OCI-LY1 (cell line): ENCODE data around the gene CARNS1.
A peak's percentile ranks its signal among the peaks of the same experiment; 100 is the strongest.

Experiments used
- H2AFZ ChIP-seq: fragments of 200-600 bp; sonication (generic), shearing (Covaris generic); 2 replicates; pipeline ENCODE4 v1.6.0; 2014; ENCODE audit warnings: antibody characterized with exemption, mild to moderate bottlenecking, low read length
- H3F3A ChIP-seq: fragments of 200-600 bp; sonication (generic), shearing (Covaris generic); 2 replicates; pipeline ENCODE4 v1.6.0; 2014; ENCODE audit warnings: mild to moderate bottlenecking, antibody characterized with exemption, low read length, moderate library complexity; ENCODE audit not compliant: insufficient read depth
- H3K27ac ChIP-seq: fragments of 200-600 bp; sonication (generic); 2 replicates; pipeline ENCODE4 v1.5.1; 2014; ENCODE audit warnings: low read length, mixed run types, mild to moderate bottlenecking, low read depth; ENCODE audit not compliant: poor library complexity, severe bottlenecking
- H3K27me3 ChIP-seq: fragments of 200-600 bp; sonication (generic); 2 replicates; pipeline ENCODE4 v1.6.0; 2014; ENCODE audit warnings: antibody characterized with exemption, mild to moderate bottlenecking, low read length, moderate library complexity; ENCODE audit not compliant: insufficient read depth
- H3K36me3 ChIP-seq: fragments of 200-600 bp; sonication (generic); 2 replicates; pipeline ENCODE4 v1.6.1; 2014; ENCODE audit warnings: mild to moderate bottlenecking, antibody characterized with exemption, low read length, moderate library complexity, mixed read lengths; ENCODE audit not compliant: insufficient read depth
- H3K4me1 ChIP-seq: fragments of 200-600 bp; sonication (generic); 2 replicates; pipeline ENCODE4 v1.5.1; 2014; ENCODE audit warnings: mild to moderate bottlenecking, low read length, moderate library complexity; ENCODE audit not compliant: insufficient read depth, severe bottlenecking
- H3K4me2 ChIP-seq: fragments of 200-600 bp; sonication (generic), shearing (Covaris generic); 2 replicates; pipeline ENCODE4 v1.6.1; 2014; ENCODE audit warnings: low read length
- H3K4me3 ChIP-seq: fragments of 200-600 bp; sonication (generic); 2 replicates; pipeline ENCODE4 v1.5.1; 2014; ENCODE audit warnings: low read length, low read depth, mild to moderate bottlenecking, mixed read lengths; ENCODE audit not compliant: poor library complexity, severe bottlenecking
- H3K79me2 ChIP-seq: fragments of 200-600 bp; shearing (Covaris generic); 2 replicates; pipeline ENCODE4 v1.6.1; 2016; ENCODE audit warnings: mixed run types, low read length, mixed read lengths; ENCODE audit not compliant: insufficient read depth
- H3K9ac ChIP-seq: fragments of 200-600 bp; sonication (generic), shearing (Covaris generic); 2 replicates; pipeline ENCODE4 v1.6.1; 2014; ENCODE audit warnings: mild to moderate bottlenecking, low read length, mixed read lengths
- H3K9me2 ChIP-seq: fragments of 200-600 bp; sonication (generic), shearing (Covaris generic); 2 replicates; pipeline ENCODE4 v1.6.1; 2014; ENCODE audit warnings: low read depth, mild to moderate bottlenecking, low read length, mixed read lengths
- H3K9me3 ChIP-seq: fragments of 200-600 bp; shearing (Covaris generic); 2 replicates; pipeline ENCODE4 v1.6.1; 2014; ENCODE audit warnings: low read length, mixed read lengths
- H4K20me1 ChIP-seq: fragments of 200-600 bp; sonication (generic), shearing (Covaris generic); 2 replicates; pipeline ENCODE4 v1.6.0; 2016; ENCODE audit warnings: mild to moderate bottlenecking, low read length; ENCODE audit not compliant: insufficient read depth
- EZH2 ChIP-seq: fragments of 200-600 bp; sonication (generic), shearing (Covaris generic); IDR thresholded peaks from 2 replicates; pipeline ENCODE4 v1.8.0; 2017; ENCODE audit warnings: borderline replicate concordance, mixed run types, mild to moderate bottlenecking, antibody characterized with exemption, low read length, moderate library complexity, mixed read lengths
- TF ChIP-seq, protein P1 (sequence below): fragments of 200-600 bp; sonication (generic), shearing (Covaris generic); IDR thresholded peaks from 2 replicates; pipeline ENCODE4 v1.5.1; 2017; ENCODE audit warnings: mild to moderate bottlenecking, antibody characterized with exemption, low read length, moderate library complexity, mixed read lengths

The CARNS1 gene, protein sequence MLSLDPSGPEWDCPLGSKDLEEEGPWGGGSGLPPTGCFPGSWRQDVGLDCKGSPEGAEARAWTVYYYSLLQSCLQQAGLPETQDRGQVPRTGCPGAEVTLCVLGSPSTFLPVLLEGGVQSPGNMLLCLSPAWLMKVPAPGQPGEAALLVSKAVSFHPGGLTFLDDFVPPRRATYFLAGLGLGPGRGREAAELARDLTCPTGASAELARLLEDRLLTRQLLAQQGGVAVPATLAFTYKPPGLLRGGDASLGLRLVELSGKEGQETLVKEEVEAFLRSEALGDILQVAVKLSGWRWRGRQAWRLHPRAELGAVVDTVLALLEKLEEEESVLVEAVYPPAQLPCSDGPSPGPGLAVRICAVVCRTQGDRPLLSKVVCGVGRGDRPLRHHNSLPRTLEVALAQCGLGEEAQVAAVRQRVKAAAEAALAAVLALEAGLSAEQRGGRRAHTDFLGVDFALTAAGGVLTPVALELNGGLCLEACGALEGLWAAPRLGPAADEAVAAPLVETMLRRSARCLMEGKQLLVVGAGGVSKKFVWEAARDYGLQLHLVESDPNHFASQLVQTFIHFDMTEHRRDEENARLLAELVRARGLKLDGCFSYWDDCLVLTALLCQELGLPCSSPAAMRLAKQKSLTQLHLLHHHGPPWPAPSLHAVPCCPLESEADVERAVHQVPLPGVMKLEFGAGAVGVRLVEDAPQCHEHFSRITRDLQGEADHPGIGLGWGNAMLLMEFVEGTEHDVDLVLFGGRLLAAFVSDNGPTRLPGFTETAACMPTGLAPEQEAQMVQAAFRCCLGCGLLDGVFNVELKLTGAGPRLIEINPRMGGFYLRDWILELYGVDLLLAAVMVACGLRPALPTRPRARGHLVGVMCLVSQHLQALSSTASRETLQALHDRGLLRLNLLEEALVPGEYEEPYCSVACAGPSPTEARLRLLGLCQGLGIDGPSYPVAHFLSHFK

DNA sequence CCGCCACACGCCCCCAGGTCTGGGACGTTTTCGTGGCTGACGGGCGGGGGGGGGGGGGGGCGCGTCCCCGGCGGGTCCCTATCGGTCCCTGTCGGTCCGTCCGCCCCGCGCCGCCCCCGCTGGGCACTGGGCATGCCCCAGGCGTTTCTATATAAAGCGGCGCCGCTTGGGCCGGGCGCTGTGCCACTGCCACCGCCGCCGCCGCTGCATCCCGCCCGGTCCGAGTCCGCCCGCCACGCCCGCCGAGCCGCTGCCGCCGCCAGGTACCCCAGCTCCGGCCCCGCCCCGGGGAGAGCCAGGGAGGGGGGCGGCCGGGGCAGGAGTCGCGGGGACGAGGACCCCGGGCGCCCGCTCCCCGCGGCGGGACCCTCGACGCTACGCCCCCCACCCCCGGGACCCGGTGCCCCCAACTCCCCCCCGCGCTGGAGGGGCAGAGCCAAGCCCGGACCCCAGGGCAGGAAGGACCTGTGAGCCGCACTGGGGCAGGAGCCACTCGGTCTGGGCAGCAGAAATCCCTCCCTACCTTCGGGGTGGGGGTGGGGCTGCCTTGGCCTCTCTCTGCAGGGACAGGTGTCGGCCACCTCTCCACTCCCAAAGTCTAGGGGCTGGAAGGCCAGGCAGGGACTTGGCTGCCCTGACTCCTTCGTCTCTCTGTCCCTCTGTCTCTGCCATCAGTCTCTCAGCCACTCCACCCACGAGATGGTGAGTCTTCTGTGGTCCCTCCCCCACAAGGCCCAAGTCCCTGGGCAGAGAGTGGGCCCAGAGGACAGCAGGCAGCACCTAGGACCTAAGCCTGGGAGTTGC is at the start of gene CARNS1:
Gene CARNS1, plus strand, starts transcription at position 178 of the 804 bp plus-strand sequence. Its CDS starts 522 bp downstream, at position 700.
- no peak for TF ChIP-seq EZH2
- TF ChIP-seq, protein P1, sequence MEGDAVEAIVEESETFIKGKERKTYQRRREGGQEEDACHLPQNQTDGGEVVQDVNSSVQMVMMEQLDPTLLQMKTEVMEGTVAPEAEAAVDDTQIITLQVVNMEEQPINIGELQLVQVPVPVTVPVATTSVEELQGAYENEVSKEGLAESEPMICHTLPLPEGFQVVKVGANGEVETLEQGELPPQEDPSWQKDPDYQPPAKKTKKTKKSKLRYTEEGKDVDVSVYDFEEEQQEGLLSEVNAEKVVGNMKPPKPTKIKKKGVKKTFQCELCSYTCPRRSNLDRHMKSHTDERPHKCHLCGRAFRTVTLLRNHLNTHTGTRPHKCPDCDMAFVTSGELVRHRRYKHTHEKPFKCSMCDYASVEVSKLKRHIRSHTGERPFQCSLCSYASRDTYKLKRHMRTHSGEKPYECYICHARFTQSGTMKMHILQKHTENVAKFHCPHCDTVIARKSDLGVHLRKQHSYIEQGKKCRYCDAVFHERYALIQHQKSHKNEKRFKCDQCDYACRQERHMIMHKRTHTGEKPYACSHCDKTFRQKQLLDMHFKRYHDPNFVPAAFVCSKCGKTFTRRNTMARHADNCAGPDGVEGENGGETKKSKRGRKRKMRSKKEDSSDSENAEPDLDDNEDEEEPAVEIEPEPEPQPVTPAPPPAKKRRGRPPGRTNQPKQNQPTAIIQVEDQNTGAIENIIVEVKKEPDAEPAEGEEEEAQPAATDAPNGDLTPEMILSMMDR, result no peak

GRCh38 chr11:67365736-67366444 is 49.6 kb upstream of the CARNS1 start:
- H3K4me3 ChIP-seq, result no peak overlapping the region
- H3K79me2 ChIP-seq, result no peaks in the 10 kb centered on the region
- no peaks in the 10 kb centered on the region for H3F3A ChIP-seq
- H3K4me1 ChIP-seq, result peaks cover 10% of the 10 kb centered on the region
- no peak overlapping the region for H2AFZ ChIP-seq
- no peaks in the 10 kb centered on the region for H3K36me3 ChIP-seq
- no peaks in the 10 kb centered on the region for H4K20me1 ChIP-seq
- H3K9me2 ChIP-seq, result no peaks in the 10 kb centered on the region
- H3K9me3 ChIP-seq, result no peaks in the 10 kb centered on the region
- no peak overlapping the region for H3K4me2 ChIP-seq
- TF ChIP-seq, protein P1, result no peak
- TF ChIP-seq EZH2, result no peak
- H3K27me3 ChIP-seq, result peaks cover 9% of the 10 kb centered on the region; the same call in 1 of the 2 replicates
- H3K27ac ChIP-seq, result no peak overlapping the region
- no peak overlapping the region for H3K9ac ChIP-seq

More for the DNA sequence above, at the start of gene CARNS1:
- peaks cover 3% of the 10 kb centered on the region; the same call in 1 of the 2 replicates for H3K27me3 ChIP-seq
- peaks cover 64% of the 10 kb centered on the region for H3K4me1 ChIP-seq
- no peaks in the 10 kb centered on the region for H3K36me3 ChIP-seq
- no peak within 1 kb of the TSS for H2AFZ ChIP-seq
- no peaks in the 10 kb centered on the region for H3K9me3 ChIP-seq
- no peaks in the 10 kb centered on the region for H4K20me1 ChIP-seq
- no peak within 1 kb of the TSS for H3K9ac ChIP-seq
- no peak within 1 kb of the TSS for H3K4me3 ChIP-seq
- no peaks in the 10 kb centered on the region for H3K79me2 ChIP-seq
- no peak within 1 kb of the TSS for H3K27ac ChIP-seq
- no peaks in the 10 kb centered on the region for H3F3A ChIP-seq
- no peaks in the 10 kb centered on the region for H3K9me2 ChIP-seq
- peak within 1 kb of the TSS; percentile 27; the same call in 1 of the 2 replicates for H3K4me2 ChIP-seq
